OCI-LY1 (cell line): ENCODE measurements around the gene SPOUT1.

ENCODE experiments used
- EZH2 ChIP-seq: fragments of 200-600 bp; sonication (generic), shearing (Covaris generic); IDR thresholded peaks from 2 replicates; pipeline ENCODE4 v1.8.0; 2017; ENCODE audit warnings: borderline replicate concordance, mixed run types, mild to moderate bottlenecking, antibody characterized with exemption, low read length, moderate library complexity, mixed read lengths
- TF ChIP-seq, protein P1 (sequence below): fragments of 200-600 bp; sonication (generic), shearing (Covaris generic); IDR thresholded peaks from 2 replicates; pipeline ENCODE4 v1.5.1; 2017; ENCODE audit warnings: mild to moderate bottlenecking, antibody characterized with exemption, low read length, moderate library complexity, mixed read lengths

DNA sequence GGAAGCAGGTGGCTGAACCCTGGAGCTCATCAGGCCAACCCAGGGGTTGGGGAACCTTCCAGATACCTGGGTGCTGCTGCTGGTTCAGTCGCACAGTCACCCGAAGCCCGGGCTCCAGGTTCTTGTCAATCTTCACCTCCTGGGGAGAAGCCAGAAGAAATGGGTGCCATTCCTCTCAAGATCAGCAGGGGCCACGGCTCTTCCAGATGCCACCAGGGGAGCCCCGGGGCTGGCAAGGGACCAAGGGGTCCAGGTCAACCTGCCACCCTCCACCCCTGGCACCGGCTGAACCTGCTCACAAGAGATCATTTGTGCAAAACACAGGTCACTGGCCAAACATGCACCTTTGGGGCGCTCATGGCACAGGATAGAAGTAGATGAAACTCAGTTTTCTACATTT lies 4.7 kb downstream of the SPOUT1 start:
- TF ChIP-seq, protein P1, sequence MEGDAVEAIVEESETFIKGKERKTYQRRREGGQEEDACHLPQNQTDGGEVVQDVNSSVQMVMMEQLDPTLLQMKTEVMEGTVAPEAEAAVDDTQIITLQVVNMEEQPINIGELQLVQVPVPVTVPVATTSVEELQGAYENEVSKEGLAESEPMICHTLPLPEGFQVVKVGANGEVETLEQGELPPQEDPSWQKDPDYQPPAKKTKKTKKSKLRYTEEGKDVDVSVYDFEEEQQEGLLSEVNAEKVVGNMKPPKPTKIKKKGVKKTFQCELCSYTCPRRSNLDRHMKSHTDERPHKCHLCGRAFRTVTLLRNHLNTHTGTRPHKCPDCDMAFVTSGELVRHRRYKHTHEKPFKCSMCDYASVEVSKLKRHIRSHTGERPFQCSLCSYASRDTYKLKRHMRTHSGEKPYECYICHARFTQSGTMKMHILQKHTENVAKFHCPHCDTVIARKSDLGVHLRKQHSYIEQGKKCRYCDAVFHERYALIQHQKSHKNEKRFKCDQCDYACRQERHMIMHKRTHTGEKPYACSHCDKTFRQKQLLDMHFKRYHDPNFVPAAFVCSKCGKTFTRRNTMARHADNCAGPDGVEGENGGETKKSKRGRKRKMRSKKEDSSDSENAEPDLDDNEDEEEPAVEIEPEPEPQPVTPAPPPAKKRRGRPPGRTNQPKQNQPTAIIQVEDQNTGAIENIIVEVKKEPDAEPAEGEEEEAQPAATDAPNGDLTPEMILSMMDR, result no peak
- TF ChIP-seq EZH2, result no peak
